Ishikawa (cell line): Measurements from ENCODE around the gene CST8.

ENCODE experiments used
- CEBPB ChIP-seq: IDR thresholded peaks from 2 replicates; pipeline ENCODE4 v1.6.1; 2012
- CREB1 ChIP-seq: IDR thresholded peaks from 2 replicates; pipeline ENCODE4 v1.6.1; 2012; ENCODE audit warnings: low read depth
- EGR1 ChIP-seq: IDR thresholded peaks from 2 replicates; pipeline ENCODE4 v1.6.1; 2012
- EP300 ChIP-seq: IDR thresholded peaks from 2 replicates; pipeline ENCODE4 v1.6.1; 2012; ENCODE audit warnings: borderline replicate concordance
- FOXM1 ChIP-seq: IDR thresholded peaks from 2 replicates; pipeline ENCODE4 v1.6.1; 2012; ENCODE audit warnings: low read depth, borderline replicate concordance
- NFIC ChIP-seq: IDR thresholded peaks from 2 replicates; pipeline ENCODE4 v1.6.1; 2012
- RAD21 ChIP-seq: IDR thresholded peaks from 2 replicates; pipeline ENCODE4 v1.6.1; 2012; ENCODE audit warnings: low read depth
- TAF1 ChIP-seq: IDR thresholded peaks from 2 replicates; pipeline ENCODE4 v1.6.1; 2012; ENCODE audit warnings: low read depth, mild to moderate bottlenecking
- TCF12 ChIP-seq: IDR thresholded peaks from 2 replicates; pipeline ENCODE4 v1.6.1; 2012; ENCODE audit warnings: low read depth
- TEAD4 ChIP-seq: IDR thresholded peaks from 2 replicates; pipeline ENCODE4 v1.6.1; 2012
- YY1 ChIP-seq: IDR thresholded peaks from 2 replicates; pipeline ENCODE4 v1.6.1; 2012; ENCODE audit warnings: low read depth
- ZBTB7A ChIP-seq: IDR thresholded peaks from 2 replicates; pipeline ENCODE4 v1.6.1; 2012; ENCODE audit warnings: low read depth
- TF ChIP-seq, protein P1 (sequence below): IDR thresholded peaks from 2 replicates; pipeline ENCODE4 v1.6.1; 2012
- TF ChIP-seq, protein P2 (sequence below): IDR thresholded peaks from 2 replicates; pipeline ENCODE4 v1.6.1; 2012
- TF ChIP-seq, protein P3 (sequence below): IDR thresholded peaks from 2 replicates; pipeline ENCODE4 v1.6.1; 2012; ENCODE audit warnings: low read depth, mild to moderate bottlenecking

CST8 gene

DNA sequence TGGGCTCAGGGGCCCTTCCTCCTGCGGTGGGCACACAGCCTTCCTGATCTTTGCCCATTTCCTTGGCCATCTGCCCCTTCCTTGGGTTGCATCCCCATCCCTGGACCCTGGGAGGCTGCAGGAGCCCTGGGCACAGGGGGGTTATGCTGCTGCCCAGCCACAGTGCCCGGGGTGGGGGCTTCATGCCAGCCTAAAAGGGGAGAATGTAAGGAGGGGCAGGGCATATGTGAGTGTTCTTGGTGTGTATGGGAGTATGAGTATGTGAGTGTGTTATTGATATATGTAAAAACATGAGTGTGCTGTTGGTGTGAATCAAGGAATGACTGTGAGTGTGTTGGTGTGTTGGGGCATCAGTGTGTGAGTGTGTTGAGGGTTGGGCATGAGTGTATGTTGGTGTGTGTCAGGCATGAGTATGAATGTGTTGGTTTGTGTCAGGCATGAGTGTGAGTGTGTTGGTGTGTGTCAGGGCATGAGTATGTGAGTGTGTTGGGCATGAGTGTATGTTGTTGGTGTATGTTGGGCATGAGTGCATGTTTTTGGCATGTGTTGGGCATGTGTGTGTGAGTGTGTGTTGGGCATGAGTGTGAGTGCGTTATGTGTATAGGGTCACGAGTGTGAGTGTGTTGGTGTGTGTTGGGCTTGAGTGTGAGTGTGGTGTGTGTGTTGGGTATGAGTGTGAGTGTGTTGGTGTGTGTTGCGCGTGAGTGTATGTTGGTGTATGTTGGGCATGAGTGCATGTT is 14.7 kb upstream of the CST8 start:
- TF ChIP-seq NFIC (no peak), ZBTB7A (no peak), TEAD4 (no peak), EP300 (no peak), EGR1 (no peak), YY1 (no peak)
- TF ChIP-seq, protein P1, sequence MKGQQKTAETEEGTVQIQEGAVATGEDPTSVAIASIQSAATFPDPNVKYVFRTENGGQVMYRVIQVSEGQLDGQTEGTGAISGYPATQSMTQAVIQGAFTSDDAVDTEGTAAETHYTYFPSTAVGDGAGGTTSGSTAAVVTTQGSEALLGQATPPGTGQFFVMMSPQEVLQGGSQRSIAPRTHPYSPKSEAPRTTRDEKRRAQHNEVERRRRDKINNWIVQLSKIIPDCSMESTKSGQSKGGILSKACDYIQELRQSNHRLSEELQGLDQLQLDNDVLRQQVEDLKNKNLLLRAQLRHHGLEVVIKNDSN = no peak
- TF ChIP-seq, protein P2, sequence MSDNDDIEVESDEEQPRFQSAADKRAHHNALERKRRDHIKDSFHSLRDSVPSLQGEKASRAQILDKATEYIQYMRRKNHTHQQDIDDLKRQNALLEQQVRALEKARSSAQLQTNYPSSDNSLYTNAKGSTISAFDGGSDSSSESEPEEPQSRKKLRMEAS = no peak

DNA sequence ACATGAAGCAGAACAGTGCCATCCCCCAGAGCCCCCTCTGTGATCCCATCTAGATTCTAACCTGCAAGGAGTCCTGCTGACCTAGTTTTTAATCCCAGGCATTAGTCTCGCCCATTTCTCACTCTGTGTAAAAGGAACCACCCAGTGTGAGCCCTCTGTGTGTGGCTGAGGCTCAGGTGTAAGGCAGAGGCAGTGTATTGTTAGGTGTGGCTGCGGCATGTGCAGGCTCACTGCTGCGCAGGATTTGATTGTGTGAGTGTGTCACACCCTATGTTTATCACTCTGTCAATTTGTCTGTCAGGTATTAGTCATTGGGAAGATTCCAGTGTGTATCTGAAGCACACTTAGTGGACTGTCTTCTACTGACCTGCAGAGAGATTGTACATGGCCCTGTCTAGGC is 13.7 kb upstream of the CST8 start:
- no peak for TF ChIP-seq CEBPB
- TF ChIP-seq YY1 = no peak
- TF ChIP-seq EGR1 = no peak
- no peak for TF ChIP-seq CREB1

DNA sequence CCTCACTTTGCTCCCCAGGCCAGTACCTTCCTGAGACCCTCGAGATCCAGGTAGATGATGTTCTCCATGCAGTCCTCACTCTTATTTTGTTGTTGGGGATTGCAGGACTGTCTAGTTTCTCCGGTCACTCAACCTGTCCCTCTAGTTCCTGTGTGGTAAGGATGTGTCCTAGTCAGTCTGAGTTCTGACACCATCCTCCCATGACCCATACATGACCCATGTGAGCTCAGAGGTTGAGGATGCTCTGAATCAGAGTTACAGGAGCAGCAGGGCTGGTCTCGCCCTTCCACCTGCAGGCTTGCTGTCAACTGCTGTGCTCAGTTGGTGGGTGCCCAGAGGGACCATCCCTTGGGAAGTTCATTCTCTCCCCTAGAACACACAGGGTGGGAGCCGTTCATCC is 11.9 kb upstream of the CST8 start:
- TF ChIP-seq ZBTB7A (no peak), YY1 (no peak), TEAD4 (no peak), FOXM1 (no peak), NFIC (no peak), EGR1 (no peak), EP300 (no peak), RAD21 (no peak), CEBPB (no peak), TAF1 (no peak), TCF12 (no peak), CREB1 (no peak)
- TF ChIP-seq, protein P2 = no peak
- TF ChIP-seq, protein P1 = no peak
- TF ChIP-seq, protein P3, sequence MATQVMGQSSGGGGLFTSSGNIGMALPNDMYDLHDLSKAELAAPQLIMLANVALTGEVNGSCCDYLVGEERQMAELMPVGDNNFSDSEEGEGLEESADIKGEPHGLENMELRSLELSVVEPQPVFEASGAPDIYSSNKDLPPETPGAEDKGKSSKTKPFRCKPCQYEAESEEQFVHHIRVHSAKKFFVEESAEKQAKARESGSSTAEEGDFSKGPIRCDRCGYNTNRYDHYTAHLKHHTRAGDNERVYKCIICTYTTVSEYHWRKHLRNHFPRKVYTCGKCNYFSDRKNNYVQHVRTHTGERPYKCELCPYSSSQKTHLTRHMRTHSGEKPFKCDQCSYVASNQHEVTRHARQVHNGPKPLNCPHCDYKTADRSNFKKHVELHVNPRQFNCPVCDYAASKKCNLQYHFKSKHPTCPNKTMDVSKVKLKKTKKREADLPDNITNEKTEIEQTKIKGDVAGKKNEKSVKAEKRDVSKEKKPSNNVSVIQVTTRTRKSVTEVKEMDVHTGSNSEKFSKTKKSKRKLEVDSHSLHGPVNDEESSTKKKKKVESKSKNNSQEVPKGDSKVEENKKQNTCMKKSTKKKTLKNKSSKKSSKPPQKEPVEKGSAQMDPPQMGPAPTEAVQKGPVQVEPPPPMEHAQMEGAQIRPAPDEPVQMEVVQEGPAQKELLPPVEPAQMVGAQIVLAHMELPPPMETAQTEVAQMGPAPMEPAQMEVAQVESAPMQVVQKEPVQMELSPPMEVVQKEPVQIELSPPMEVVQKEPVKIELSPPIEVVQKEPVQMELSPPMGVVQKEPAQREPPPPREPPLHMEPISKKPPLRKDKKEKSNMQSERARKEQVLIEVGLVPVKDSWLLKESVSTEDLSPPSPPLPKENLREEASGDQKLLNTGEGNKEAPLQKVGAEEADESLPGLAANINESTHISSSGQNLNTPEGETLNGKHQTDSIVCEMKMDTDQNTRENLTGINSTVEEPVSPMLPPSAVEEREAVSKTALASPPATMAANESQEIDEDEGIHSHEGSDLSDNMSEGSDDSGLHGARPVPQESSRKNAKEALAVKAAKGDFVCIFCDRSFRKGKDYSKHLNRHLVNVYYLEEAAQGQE = no peak

DNA sequence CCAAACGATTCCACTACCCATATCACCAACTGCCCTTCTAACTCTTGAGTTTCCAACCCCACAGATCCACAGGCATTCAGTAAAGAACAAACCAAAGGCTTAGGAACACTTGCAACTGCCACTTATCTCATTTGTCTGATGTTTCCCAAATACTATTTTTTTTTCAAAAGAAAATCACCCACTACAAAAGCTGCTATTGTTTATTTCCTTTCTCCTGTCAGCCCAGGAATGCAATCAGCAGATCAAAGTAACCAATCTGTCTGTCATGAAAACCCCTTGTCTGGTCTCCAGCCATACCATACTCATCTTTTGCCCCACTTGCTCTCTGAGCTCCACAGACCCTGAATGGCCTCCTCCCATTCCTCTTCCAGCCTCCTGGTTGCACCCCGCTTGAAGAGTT is 8.8 kb upstream of the CST8 start:
- TF ChIP-seq, protein P3 = no peak
- no peak for TF ChIP-seq RAD21

DNA sequence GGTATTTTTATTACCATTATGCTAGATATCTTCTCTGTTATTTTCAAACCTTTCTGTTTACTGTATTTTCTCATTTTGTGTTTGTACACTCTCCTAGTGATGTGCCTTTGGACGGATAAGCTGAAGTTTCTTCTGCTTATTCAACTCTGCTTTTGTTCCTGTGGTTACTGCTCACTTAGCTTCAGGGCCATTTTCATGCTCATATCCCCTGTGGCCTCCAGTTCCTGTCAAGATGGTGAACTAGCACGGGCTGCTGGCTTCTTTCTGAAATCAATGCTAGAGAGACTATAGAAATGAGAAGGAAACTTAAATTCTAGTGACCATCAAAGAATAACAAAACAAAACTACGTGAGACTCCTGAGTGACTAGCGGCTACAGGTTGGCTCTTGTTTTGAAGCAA is 6.8 kb upstream of the CST8 start:
- TF ChIP-seq EP300 = no peak

DNA sequence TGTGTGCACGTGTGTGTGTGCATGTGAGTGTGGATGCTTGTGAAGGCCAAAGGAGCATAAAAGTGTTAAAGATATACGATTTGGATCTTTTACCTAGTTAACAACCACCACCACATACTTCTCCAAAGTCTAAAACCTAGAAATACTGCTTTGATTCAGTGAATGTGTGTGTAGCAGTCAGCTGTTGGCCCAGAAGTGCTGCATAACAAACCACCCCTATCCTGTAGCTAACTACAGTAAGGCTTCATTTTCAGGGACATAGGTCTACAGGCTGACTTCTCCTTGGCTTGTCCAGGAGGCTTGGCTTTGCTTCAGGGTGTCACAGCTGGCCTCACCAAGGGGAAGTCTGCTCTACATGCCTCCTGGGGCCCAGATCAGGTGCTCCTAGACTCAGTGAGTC is 2.4 kb upstream of the CST8 start:
- TF ChIP-seq EGR1 = no peak
- no peak for TF ChIP-seq YY1
- TF ChIP-seq, protein P2 = no peak

DNA sequence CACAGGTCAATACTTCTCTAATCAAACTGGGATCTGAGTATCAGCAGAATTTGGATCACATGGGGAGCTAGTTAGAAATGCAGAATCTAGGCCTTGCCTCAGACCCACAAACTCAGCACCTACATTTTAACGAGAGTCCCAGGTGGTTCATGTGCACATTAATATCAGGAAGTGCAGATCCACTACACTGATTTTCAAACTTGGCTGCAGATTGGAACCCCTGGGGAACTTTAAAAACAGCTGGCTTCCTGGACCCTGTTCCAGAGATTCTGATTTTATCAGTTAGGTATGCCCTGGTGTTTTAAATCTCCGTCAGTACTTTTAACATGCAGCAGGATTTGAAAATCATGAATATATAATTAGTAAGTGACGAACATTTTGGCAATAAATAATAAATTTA is 1.9 kb upstream of the CST8 start:
- TF ChIP-seq ZBTB7A (no peak), CEBPB (no peak), TCF12 (no peak), TAF1 (no peak), TEAD4 (no peak), RAD21 (no peak), EP300 (no peak), FOXM1 (no peak), CREB1 (no peak), EGR1 (no peak), YY1 (no peak)
- TF ChIP-seq, protein P2 = no peak
- TF ChIP-seq, protein P1 = no peak
